Fibroblast of lung (primary cell): Measurements from ENCODE around the gene MIER2.

Experiments
- EZH2 ChIP-seq: IDR thresholded peaks from 2 replicates; pipeline ENCODE4 v1.5.1; 2012; ENCODE audit warnings: low read length, control low read depth, mild to moderate bottlenecking; ENCODE audit errors: missing control alignments
- TF ChIP-seq, protein P1 (sequence below), 2 donors: IDR thresholded peaks in 1 of 2; conservative IDR thresholded peaks in 1 of 2; 1 replicate in 1 of 2; 2 replicates in 1 of 2; pipeline ENCODE4 v1.5.1; 2011 to 2012; ENCODE audit warnings: low read length in 2 of 2, control low read depth in 1 of 2, inconsistent platforms in 1 of 2, low read depth in 1 of 2, mild to moderate bottlenecking in 1 of 2

GRCh38 chr19:283395-283794, 61.2 kb downstream of the MIER2 start:
- TF ChIP-seq, protein P1, sequence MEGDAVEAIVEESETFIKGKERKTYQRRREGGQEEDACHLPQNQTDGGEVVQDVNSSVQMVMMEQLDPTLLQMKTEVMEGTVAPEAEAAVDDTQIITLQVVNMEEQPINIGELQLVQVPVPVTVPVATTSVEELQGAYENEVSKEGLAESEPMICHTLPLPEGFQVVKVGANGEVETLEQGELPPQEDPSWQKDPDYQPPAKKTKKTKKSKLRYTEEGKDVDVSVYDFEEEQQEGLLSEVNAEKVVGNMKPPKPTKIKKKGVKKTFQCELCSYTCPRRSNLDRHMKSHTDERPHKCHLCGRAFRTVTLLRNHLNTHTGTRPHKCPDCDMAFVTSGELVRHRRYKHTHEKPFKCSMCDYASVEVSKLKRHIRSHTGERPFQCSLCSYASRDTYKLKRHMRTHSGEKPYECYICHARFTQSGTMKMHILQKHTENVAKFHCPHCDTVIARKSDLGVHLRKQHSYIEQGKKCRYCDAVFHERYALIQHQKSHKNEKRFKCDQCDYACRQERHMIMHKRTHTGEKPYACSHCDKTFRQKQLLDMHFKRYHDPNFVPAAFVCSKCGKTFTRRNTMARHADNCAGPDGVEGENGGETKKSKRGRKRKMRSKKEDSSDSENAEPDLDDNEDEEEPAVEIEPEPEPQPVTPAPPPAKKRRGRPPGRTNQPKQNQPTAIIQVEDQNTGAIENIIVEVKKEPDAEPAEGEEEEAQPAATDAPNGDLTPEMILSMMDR (conservative IDR thresholded peaks at IDR 0.05 in 1 of 2, IDR thresholded peaks at IDR 0.05 in 1 of 2; ENCODE audit: low read depth in 1 of 2, low read length in 2 of 2) = no peak
- no peak for TF ChIP-seq EZH2
